ENCODE results near the gene NRBP1. TPM values are rescaled to one million over a fixed set of nuclear protein-coding genes. Genes with fewer than 3 reads are reported as not detected.
"Not testable (repeated sequence)": the region's sequence is repeated elsewhere in the genome, so short reads cannot be mapped to it uniquely, and the experiment has no call there.

NRBP1 gene
- total and polyA plus RNA-seq, 11 donors = 27.8 to 114 (median 62.8) TPM

GRCh38 chr2:27421660-27422250, 6.7 kb upstream of the NRBP1 start:
- Histone ChIP-seq H3K27me3 (no peaks in the 10 kb centered on the region), H3K27ac (no peak overlapping the region), H3K36me3 (no peaks in the 10 kb centered on the region), H3K9me3 (no peaks in the 10 kb centered on the region), H3K4me1 (no peaks in the 10 kb centered on the region), H3K4me3 (no peak overlapping the region)
- intact Hi-C loops (cut with DNase I) = no loop called here
- no peak for ATAC-seq
- TF ChIP-seq CTCF (IDR thresholded peaks at IDR 0.05) = no peak
- WGBS, 4 donors = 82 to 86% (median 84%) methylated on average over 4 of the region's 4 CpGs
- DNase-seq = no peak

GRCh38 chr2:27422958-27423357, 5.5 kb upstream of the NRBP1 start:
- H3K4me3 ChIP-seq = no peak overlapping the region
- DNase-seq (no peak), ATAC-seq (no peak)
- TF ChIP-seq POLR2A (IDR thresholded peaks at IDR 0.05) (no peak), CTCF (IDR thresholded peaks at IDR 0.05) (no peak)
- no peaks in the 10 kb centered on the region for H3K27me3 ChIP-seq
- 96 to 99% (median 98%) methylated on average over 3 of the region's 3 CpGs for WGBS, 4 donors
- intact Hi-C loops (cut with DNase I) = no loop called here
- peaks cover 0 to 6% (median 3%) of the 10 kb centered on the region in 12 donors for H3K4me1 ChIP-seq
- H3K36me3 ChIP-seq = no peaks in the 10 kb centered on the region
- no peak overlapping the region for H3K27ac ChIP-seq
- H3K9me3 ChIP-seq = no peaks in the 10 kb centered on the region

- not testable (repeated sequence) for H3K27ac ChIP-seq, H3K4me3 ChIP-seq, H3K27me3 ChIP-seq, H3K36me3 ChIP-seq, DNase-seq, ATAC-seq, H3K9me3 ChIP-seq
- H3K4me1 ChIP-seq = peaks cover 4 to 16% (median 10%) of the 10 kb centered on the region in 12 donors
- 91 to 96% (median 94%) methylated on average over 10 of the region's 10 CpGs for WGBS, 4 donors
- intact Hi-C loops (cut with DNase I) = loop anchor here in 2 of 10 donors (5.0 kb wide), 2 partner anchors 53 to 213 kb away; partner anchors contain the start of genes ATRAID (in 1 of the 2), EIF2B4 (in 1 of the 2), SLC5A6 (in 1 of the 2) and SNX17 (in 1 of the 2)
Measured at GRCh38 chr2:27425039-27425438, 3.4 kb upstream of the NRBP1 start.

- Histone ChIP-seq H3K4me3 (peak overlapping the region; percentile 60 to 100 (median 96)), H3K27me3 (no peaks in the 10 kb centered on the region), H3K36me3 (peaks cover 0 to 10% (median 0%) of the 10 kb centered on the region in 9 donors), H3K9me3 (no peaks in the 10 kb centered on the region), H3K4me1 (peaks cover 4 to 41% (median 31%) of the 10 kb centered on the region in 12 donors), H3K27ac (peak overlapping the region; percentile 93 to 100 (median 98))
- no peak for TF ChIP-seq POLR2A (IDR thresholded peaks at IDR 0.05)
- intact Hi-C loops (cut with DNase I) = loop anchor here in 8 of 10 donors (1.0 to 5.0 kb wide), 6 partner anchors 17 to 216 kb away; partner anchors contain the start of genes PPM1G (in 7 of the 8), EIF2B4 (in 2 of the 8), SNX17 (in 2 of the 8) and ATRAID (in 1 of the 8)
- DNase-seq (no peak), ATAC-seq (no peak)
- 16 to 24% (median 21%) methylated on average over 7 of the region's 7 CpGs for WGBS, 4 donors
Measured at GRCh38 chr2:27427863-27428212, 593 bp upstream of the NRBP1 start.

- Histone ChIP-seq H3K36me3 (peaks cover 0 to 22% (median 11%) of the 10 kb centered on the region in 9 donors), H3K9me3 (no peaks in the 10 kb centered on the region), H3K4me3 (peak overlapping the region; percentile 60 to 100 (median 96)), H3K4me1 (peaks cover 4 to 49% (median 31%) of the 10 kb centered on the region in 12 donors), H3K27me3 (no peaks in the 10 kb centered on the region), H3K27ac (peak overlapping the region; percentile 93 to 100 (median 98))
- ATAC-seq = peak; percentile 82 to 95 (median 88)
- TF ChIP-seq POLR2A (IDR thresholded peaks at IDR 0.05) (no peak), CTCF (IDR thresholded peaks at IDR 0.05) (no peak)
- intact Hi-C loops (cut with DNase I) = loop anchor here in 8 of 10 donors (1.0 to 5.0 kb wide), 6 partner anchors 18 to 217 kb away; partner anchors contain the start of genes PPM1G (in 7 of the 8), EIF2B4 (in 2 of the 8), SNX17 (in 2 of the 8) and ATRAID (in 1 of the 8)
- peak; percentile 85 to 92 (median 90) for DNase-seq
- WGBS, 4 donors = 0% methylated on average over 19 to 51 of the region's 51 CpGs
Measured at GRCh38 chr2:27428978-27429541, 629 bp downstream of the NRBP1 start.
